ENCODE measurements around the gene STEAP1. TPM values are rescaled to one million over a fixed set of nuclear protein-coding genes. Genes with fewer than 3 reads are reported as not detected.
"Not testable (repeated sequence)": the region's sequence is repeated elsewhere in the genome, so short reads cannot be mapped to it uniquely, and the experiment has no call there.

The STEAP1 gene
- total RNA-seq, 4 donors from 2014 or later: 1.5 to 6.0 (median 3.1) TPM

GRCh38 chr7:90180011-90180585 lies 25.8 kb downstream of the STEAP1 start:
- no peak overlapping the region for H3K4me3 ChIP-seq
- H3K4me1 ChIP-seq: no peaks in the 10 kb centered on the region
- TF ChIP-seq CTCF (IDR thresholded peaks at IDR 0.05): no peak
- TF ChIP-seq POLR2AphosphoS5 (IDR thresholded peaks at IDR 0.05): no peak
- no peak for TF ChIP-seq POLR2A (IDR thresholded peaks at IDR 0.05)
- TF ChIP-seq EP300 (IDR thresholded peaks at IDR 0.05): no peak
- H3K9me3 ChIP-seq: no peaks in the 10 kb centered on the region
- no peaks in the 10 kb centered on the region for H3K36me3 ChIP-seq
- WGBS: 55% methylated on average over 1 of the region's 1 CpG
- no peak for DNase-seq (ENCODE audit: low spot score in 2 of 2)
- no peak overlapping the region for H3K27ac ChIP-seq
- H3K27me3 ChIP-seq: no peaks in the 10 kb centered on the region

- no peak overlapping the region for H3K4me3 ChIP-seq
- H3K27me3 ChIP-seq: no peaks in the 10 kb centered on the region
- TF ChIP-seq EP300 (IDR thresholded peaks at IDR 0.05) (no peak), CTCF (IDR thresholded peaks at IDR 0.05) (no peak), POLR2AphosphoS5 (IDR thresholded peaks at IDR 0.05) (no peak), POLR2A (IDR thresholded peaks at IDR 0.05) (no peak)
- H3K27ac ChIP-seq: no peak overlapping the region
- H3K36me3 ChIP-seq: no peaks in the 10 kb centered on the region
- H3K9me3 ChIP-seq: no peaks in the 10 kb centered on the region
- DNase-seq (ENCODE audit: low spot score in 2 of 2): no peak
- H3K4me1 ChIP-seq: no peaks in the 10 kb centered on the region
Measured at GRCh38 chr7:90180649-90181048, 26.4 kb downstream of the STEAP1 start.

- no peak for DNase-seq (ENCODE audit: low spot score in 2 of 2)
- H3K27ac ChIP-seq: no peak overlapping the region
- H3K4me1 ChIP-seq: no peaks in the 10 kb centered on the region
- H3K4me3 ChIP-seq: no peak overlapping the region
- H3K27me3 ChIP-seq: no peaks in the 10 kb centered on the region
- H3K36me3 ChIP-seq: no peaks in the 10 kb centered on the region
- TF ChIP-seq CTCF (IDR thresholded peaks at IDR 0.05) (no peak), EP300 (IDR thresholded peaks at IDR 0.05) (no peak), POLR2A (IDR thresholded peaks at IDR 0.05) (no peak)
- H3K9me3 ChIP-seq: no peaks in the 10 kb centered on the region
Measured at GRCh38 chr7:90181485-90181884, 27.2 kb downstream of the STEAP1 start.

GRCh38 chr7:90186290-90186689 lies 32.0 kb downstream of the STEAP1 start:
- not testable (repeated sequence) for DNase-seq (ENCODE audit: low spot score in 2 of 2); H3K36me3 ChIP-seq; H3K9me3 ChIP-seq; H3K27me3 ChIP-seq; H3K4me3 ChIP-seq; H3K27ac ChIP-seq; H3K4me1 ChIP-seq
- WGBS: 70% methylated on average over 4 of the region's 4 CpGs

- no peak overlapping the region for H3K27ac ChIP-seq
- H3K36me3 ChIP-seq: no peaks in the 10 kb centered on the region
- H3K27me3 ChIP-seq: no peaks in the 10 kb centered on the region
- H3K4me3 ChIP-seq: no peak overlapping the region
- H3K4me1 ChIP-seq: no peaks in the 10 kb centered on the region
- DNase-seq (ENCODE audit: low spot score in 2 of 2): no peak
- H3K9me3 ChIP-seq: no peaks in the 10 kb centered on the region
- TF ChIP-seq CTCF (IDR thresholded peaks at IDR 0.05): no peak
- TF ChIP-seq EP300 (IDR thresholded peaks at IDR 0.05): no peak
- TF ChIP-seq POLR2AphosphoS5 (IDR thresholded peaks at IDR 0.05): no peak
- no peak for TF ChIP-seq POLR2A (IDR thresholded peaks at IDR 0.05)
Measured at GRCh38 chr7:90187507-90188050, 33.3 kb downstream of the STEAP1 start.

GRCh38 chr7:90188281-90188680 lies 34.0 kb downstream of the STEAP1 start:
- Histone ChIP-seq H3K27me3 (no peaks in the 10 kb centered on the region), H3K4me1 (no peaks in the 10 kb centered on the region), H3K27ac (no peak overlapping the region), H3K36me3 (no peaks in the 10 kb centered on the region), H3K9me3 (no peaks in the 10 kb centered on the region), H3K4me3 (no peak overlapping the region)
- WGBS: 61% methylated on average over 2 of the region's 2 CpGs
- TF ChIP-seq POLR2AphosphoS5 (IDR thresholded peaks at IDR 0.05): no peak
- TF ChIP-seq EP300 (IDR thresholded peaks at IDR 0.05): no peak
- TF ChIP-seq POLR2A (IDR thresholded peaks at IDR 0.05): no peak
- TF ChIP-seq CTCF (IDR thresholded peaks at IDR 0.05): no peak
- no peak for DNase-seq (ENCODE audit: low spot score in 2 of 2)

All from suprapubic skin (tissue), 4 donors.